ENCODE data around the gene PCDHA9.

GRCh38 chr5:140823475-140823874, 24.7 kb upstream of the PCDHA9 start:
- TF ChIP-seq CTCF (IDR thresholded peaks at IDR 0.05) (no peak), POLR2A (IDR thresholded peaks at IDR 0.05) (no peak)
